HepG2 (cell line): Measurements from ENCODE around the gene NEDD8. TPM values are rescaled to one million over a fixed set of nuclear protein-coding genes. Genes with fewer than 3 reads are reported as not detected.

ENCODE experiments used
- CBFB ChIP-seq: sonication (generic); formaldehyde crosslinking; IDR thresholded peaks from 2 replicates; pipeline ENCODE4 v1.4.0; 2020; ENCODE audit warnings: missing genetic modification reagents
- CHD4 ChIP-seq: fragments of 200-600 bp; sonication (generic); IDR thresholded peaks from 2 replicates; pipeline ENCODE4 v1.7.0; 2017; ENCODE audit warnings: mild to moderate bottlenecking, low read length, borderline replicate concordance
- DR1 ChIP-seq: sonication (generic); formaldehyde crosslinking; IDR thresholded peaks from 2 replicates; pipeline ENCODE4 v1.8.0; 2021; ENCODE audit warnings: mild to moderate bottlenecking, missing genetic modification reagents, inconsistent platforms
- FOXA3 ChIP-seq: IDR thresholded peaks from 2 replicates; pipeline ENCODE4 v1.6.1; 2016; ENCODE audit warnings: missing genetic modification reagents, missing compliant biosample characterization
- KAT7 ChIP-seq: IDR thresholded peaks from 2 replicates; pipeline ENCODE4 v1.6.1; 2018; ENCODE audit warnings: borderline replicate concordance, missing compliant biosample characterization
- KDM1A ChIP-seq: IDR thresholded peaks from 2 replicates; pipeline ENCODE4 v1.6.1; 2016; ENCODE audit warnings: missing compliant biosample characterization
- MED8 ChIP-seq: sonication (generic); formaldehyde crosslinking; IDR thresholded peaks from 2 replicates; pipeline ENCODE4 v1.8.1; 2023; ENCODE audit warnings: mild to moderate bottlenecking, missing genetic modification reagents; ENCODE audit not compliant: insufficient replicate concordance
- MEF2D ChIP-seq: sonication (generic); formaldehyde crosslinking; IDR thresholded peaks from 2 replicates; pipeline ENCODE4 v1.5.1; 2020; ENCODE audit warnings: mild to moderate bottlenecking, missing genetic modification reagents
- NR1H2 ChIP-seq: sonication (generic); formaldehyde crosslinking; IDR thresholded peaks from 2 replicates; pipeline ENCODE4 v1.8.1; 2022; ENCODE audit warnings: low read depth, missing genetic modification reagents, borderline replicate concordance
- SOX5 ChIP-seq: IDR thresholded peaks from 2 replicates; pipeline ENCODE4 v1.6.1; 2016; ENCODE audit warnings: borderline replicate concordance
- TAF1 ChIP-seq: sonication (generic); formaldehyde crosslinking; IDR thresholded peaks from 2 replicates; pipeline ENCODE4 v1.4.0; 2020; ENCODE audit warnings: missing genetic modification reagents
- ZBTB20 ChIP-seq: sonication (generic); formaldehyde crosslinking; IDR thresholded peaks from 2 replicates; pipeline ENCODE4 v1.8.1; 2023; ENCODE audit warnings: missing genetic modification reagents, low read depth, mild to moderate bottlenecking, borderline replicate concordance
- ZNF337 ChIP-seq: sonication (generic); formaldehyde crosslinking; IDR thresholded peaks from 2 replicates; pipeline ENCODE4 v1.5.1; 2020; ENCODE audit warnings: missing genetic modification reagents, low read depth, mild to moderate bottlenecking, borderline replicate concordance
- ZNF33A ChIP-seq: sonication (generic); formaldehyde crosslinking; IDR thresholded peaks from 2 replicates; pipeline ENCODE4 v1.5.1; 2020; ENCODE audit warnings: missing genetic modification reagents, mild to moderate bottlenecking, moderate library complexity, borderline replicate concordance
- ZNF512B ChIP-seq: sonication (generic); formaldehyde crosslinking; IDR thresholded peaks from 2 replicates; pipeline ENCODE4 v1.5.1; 2020; ENCODE audit warnings: missing genetic modification reagents, mild to moderate bottlenecking, borderline replicate concordance
- ZNF563 ChIP-seq: sonication (generic); formaldehyde crosslinking; IDR thresholded peaks from 2 replicates; pipeline ENCODE4 v1.8.0; 2022; ENCODE audit warnings: mild to moderate bottlenecking, moderate library complexity, missing genetic modification reagents
- ZNF776 ChIP-seq: sonication (generic); formaldehyde crosslinking; IDR thresholded peaks from 2 replicates; pipeline ENCODE4 v1.4.0; 2020; ENCODE audit warnings: mild to moderate bottlenecking, missing genetic modification reagents
- polyA plus RNA-seq, 8 experiments: library from polyadenylated mRNA; depleted of rRNA in 3 of 8; stranded (reverse) in 7 of 8; unstranded in 1 of 8; fragments of >200 nt; fragmentation: Illumina TruSeq in 4 of 8; extraction: Trizol in 4 of 8; gene quantifications; 2 replicates each; pipeline versions ENCODE4 v1.2.1 to v1.2.3, GENCODE V29; 2011 to 2016; ENCODE audit warnings: low read depth in 4 of 8, missing spikeins in 1 of 8, mixed read lengths in 1 of 8; ENCODE audit not compliant: insufficient read depth in 1 of 8
- total RNA-seq, 5 experiments: library from RNA; depleted of rRNA; stranded (reverse); fragments of >200 nt; fragmentation: Illumina TruSeq; extraction: Trizol; gene quantifications; 2 replicates each; pipeline ENCODE4 v1.2.3, GENCODE V29; 2016; ENCODE audit warnings: low read depth in 1 of 5
- TF ChIP-seq, protein P1 (sequence below): IDR thresholded peaks from 2 replicates; pipeline ENCODE4 v1.6.1; 2012; ENCODE audit warnings: low read depth, low read length, improper control_type of control experiment
- TF ChIP-seq, protein P2 (sequence below): sonication (generic); formaldehyde crosslinking; IDR thresholded peaks from 2 replicates; pipeline ENCODE4 v1.5.0; 2020; ENCODE audit warnings: mild to moderate bottlenecking, missing genetic modification reagents, borderline replicate concordance
- TF ChIP-seq, protein P3 (sequence below): sonication (generic); formaldehyde crosslinking; IDR thresholded peaks from 2 replicates; pipeline ENCODE4 v1.4.0; 2020; ENCODE audit warnings: mild to moderate bottlenecking, missing genetic modification reagents

NEDD8 gene
- total and polyA plus RNA-seq, 2 of the 13 experiments (the other 11 are each of a cell fraction or from before 2014, with no cell fraction given): 535 to 713 TPM

GRCh38 chr14:24206260-24207103 is 25.7 kb downstream of the NEDD8 start (continued):
- no peak for TF ChIP-seq ZNF563 (CRISPR knock-in tag)
- no peak for TF ChIP-seq MEF2D (CRISPR knock-in tag)
- no peak for TF ChIP-seq DR1
- no peak for TF ChIP-seq KDM1A (CRISPR knock-in tag)
- no peak for TF ChIP-seq ZNF337 (CRISPR knock-in tag)
- no peak for TF ChIP-seq SOX5 (CRISPR knock-in tag)
- TF ChIP-seq, protein P1, sequence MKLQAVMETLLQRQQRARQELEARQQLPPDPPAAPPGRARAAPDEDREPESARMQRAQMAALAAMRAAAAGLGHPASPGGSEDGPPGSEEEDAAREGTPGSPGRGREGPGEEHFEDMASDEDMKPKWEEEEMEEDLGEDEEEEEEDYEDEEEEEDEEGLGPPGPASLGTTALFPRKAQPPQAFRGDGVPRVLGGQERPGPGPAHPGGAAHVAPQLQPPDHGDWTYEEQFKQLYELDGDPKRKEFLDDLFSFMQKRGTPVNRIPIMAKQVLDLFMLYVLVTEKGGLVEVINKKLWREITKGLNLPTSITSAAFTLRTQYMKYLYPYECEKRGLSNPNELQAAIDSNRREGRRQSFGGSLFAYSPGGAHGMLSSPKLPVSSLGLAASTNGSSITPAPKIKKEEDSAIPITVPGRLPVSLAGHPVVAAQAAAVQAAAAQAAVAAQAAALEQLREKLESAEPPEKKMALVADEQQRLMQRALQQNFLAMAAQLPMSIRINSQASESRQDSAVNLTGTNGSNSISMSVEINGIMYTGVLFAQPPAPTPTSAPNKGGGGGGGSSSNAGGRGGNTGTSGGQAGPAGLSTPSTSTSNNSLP: no peak
- TF ChIP-seq TAF1 (CRISPR knock-in tag): no peak
- TF ChIP-seq, protein P2, sequence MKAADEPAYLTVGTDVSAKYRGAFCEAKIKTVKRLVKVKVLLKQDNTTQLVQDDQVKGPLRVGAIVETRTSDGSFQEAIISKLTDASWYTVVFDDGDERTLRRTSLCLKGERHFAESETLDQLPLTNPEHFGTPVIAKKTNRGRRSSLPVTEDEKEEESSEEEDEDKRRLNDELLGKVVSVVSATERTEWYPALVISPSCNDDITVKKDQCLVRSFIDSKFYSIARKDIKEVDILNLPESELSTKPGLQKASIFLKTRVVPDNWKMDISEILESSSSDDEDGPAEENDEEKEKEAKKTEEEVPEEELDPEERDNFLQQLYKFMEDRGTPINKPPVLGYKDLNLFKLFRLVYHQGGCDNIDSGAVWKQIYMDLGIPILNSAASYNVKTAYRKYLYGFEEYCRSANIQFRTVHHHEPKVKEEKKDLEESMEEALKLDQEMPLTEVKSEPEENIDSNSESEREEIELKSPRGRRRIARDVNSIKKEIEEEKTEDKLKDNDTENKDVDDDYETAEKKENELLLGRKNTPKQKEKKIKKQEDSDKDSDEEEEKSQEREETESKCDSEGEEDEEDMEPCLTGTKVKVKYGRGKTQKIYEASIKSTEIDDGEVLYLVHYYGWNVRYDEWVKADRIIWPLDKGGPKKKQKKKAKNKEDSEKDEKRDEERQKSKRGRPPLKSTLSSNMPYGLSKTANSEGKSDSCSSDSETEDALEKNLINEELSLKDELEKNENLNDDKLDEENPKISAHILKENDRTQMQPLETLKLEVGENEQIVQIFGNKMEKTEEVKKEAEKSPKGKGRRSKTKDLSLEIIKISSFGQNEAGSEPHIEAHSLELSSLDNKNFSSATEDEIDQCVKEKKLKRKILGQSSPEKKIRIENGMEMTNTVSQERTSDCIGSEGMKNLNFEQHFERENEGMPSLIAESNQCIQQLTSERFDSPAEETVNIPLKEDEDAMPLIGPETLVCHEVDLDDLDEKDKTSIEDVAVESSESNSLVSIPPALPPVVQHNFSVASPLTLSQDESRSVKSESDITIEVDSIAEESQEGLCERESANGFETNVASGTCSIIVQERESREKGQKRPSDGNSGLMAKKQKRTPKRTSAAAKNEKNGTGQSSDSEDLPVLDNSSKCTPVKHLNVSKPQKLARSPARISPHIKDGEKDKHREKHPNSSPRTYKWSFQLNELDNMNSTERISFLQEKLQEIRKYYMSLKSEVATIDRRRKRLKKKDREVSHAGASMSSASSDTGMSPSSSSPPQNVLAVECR (CRISPR knock-in tag): no peak
- no peak for TF ChIP-seq KAT7 (CRISPR knock-in tag)
- TF ChIP-seq ZNF512B (CRISPR knock-in tag): peak; percentile 54; the same call in 1 of the 2 replicates
- TF ChIP-seq FOXA3 (CRISPR knock-in tag): no peak
- TF ChIP-seq CBFB (CRISPR knock-in tag): 0 out of 2 replicates have a peak, but pooled peaks have one; percentile 18
- TF ChIP-seq, protein P3, sequence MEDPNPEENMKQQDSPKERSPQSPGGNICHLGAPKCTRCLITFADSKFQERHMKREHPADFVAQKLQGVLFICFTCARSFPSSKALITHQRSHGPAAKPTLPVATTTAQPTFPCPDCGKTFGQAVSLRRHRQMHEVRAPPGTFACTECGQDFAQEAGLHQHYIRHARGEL (CRISPR knock-in tag): peak; percentile 64; the same call in 1 of the 2 replicates
- TF ChIP-seq ZNF776 (CRISPR knock-in tag): 0 out of 2 replicates have a peak, but pooled peaks have one; percentile 20
- TF ChIP-seq MED8: peak; percentile 43
- TF ChIP-seq ZBTB20 (CRISPR knock-in tag): no peak
- no peak for TF ChIP-seq NR1H2 (CRISPR knock-in tag)
- no peak for TF ChIP-seq CHD4
- TF ChIP-seq ZNF33A (CRISPR knock-in tag): no peak
